MM.1S (cell line): ENCODE measurements around the gene RB1.

Experiments
- EZH2 ChIP-seq: fragments of 300-600 bp; sonication (generic); optimal IDR thresholded peaks from 2 replicates; pipeline ENCODE3; 2017; ENCODE audit warnings: low read depth, mild to moderate bottlenecking, antibody characterized with exemption, low read length, mixed read lengths
- EZH2phosphoT487 ChIP-seq: fragments of 300-600 bp; sonication (generic); IDR thresholded peaks from 2 replicates; pipeline ENCODE4 v1.6.1; 2018; ENCODE audit warnings: antibody characterized with exemption, low read length
- TF ChIP-seq, protein P1 (sequence below): fragments of 300-600 bp; sonication (generic); IDR thresholded peaks from 2 replicates; pipeline ENCODE4 v1.5.1; 2016; ENCODE audit warnings: antibody characterized with exemption, low read length, mixed read lengths

DNA sequence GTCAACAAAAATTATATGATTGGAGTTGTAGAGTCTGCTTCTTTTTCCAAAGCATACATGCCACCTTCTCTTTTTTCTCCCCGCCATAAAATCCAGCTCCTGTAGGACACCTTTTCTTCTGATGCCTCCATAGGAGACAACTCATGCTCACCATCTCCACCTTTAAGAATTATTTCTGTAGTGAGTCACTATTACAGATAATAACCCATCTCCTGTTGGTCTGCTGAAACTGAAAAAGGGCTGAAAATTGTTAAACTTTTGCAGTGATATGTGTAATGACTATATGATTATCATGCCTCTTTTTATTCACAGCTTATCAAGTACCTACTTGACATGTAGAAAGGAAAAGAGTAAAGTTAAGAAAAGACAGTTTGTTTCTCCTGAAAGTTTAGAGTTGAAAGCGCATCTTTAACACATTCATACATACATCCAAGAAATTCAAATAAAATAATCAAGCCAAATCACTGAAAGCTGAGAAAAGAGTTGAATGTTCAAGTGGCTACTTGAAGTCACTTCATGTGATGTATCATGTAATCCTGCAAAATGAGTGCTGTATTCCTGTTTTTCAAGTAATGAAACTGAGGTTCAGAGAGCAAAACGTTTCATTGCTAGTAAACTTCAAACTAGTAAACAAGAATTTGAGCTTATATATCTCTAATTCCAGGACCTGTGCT lies 144.9 kb downstream of the RB1 start:
- TF ChIP-seq, protein P1, sequence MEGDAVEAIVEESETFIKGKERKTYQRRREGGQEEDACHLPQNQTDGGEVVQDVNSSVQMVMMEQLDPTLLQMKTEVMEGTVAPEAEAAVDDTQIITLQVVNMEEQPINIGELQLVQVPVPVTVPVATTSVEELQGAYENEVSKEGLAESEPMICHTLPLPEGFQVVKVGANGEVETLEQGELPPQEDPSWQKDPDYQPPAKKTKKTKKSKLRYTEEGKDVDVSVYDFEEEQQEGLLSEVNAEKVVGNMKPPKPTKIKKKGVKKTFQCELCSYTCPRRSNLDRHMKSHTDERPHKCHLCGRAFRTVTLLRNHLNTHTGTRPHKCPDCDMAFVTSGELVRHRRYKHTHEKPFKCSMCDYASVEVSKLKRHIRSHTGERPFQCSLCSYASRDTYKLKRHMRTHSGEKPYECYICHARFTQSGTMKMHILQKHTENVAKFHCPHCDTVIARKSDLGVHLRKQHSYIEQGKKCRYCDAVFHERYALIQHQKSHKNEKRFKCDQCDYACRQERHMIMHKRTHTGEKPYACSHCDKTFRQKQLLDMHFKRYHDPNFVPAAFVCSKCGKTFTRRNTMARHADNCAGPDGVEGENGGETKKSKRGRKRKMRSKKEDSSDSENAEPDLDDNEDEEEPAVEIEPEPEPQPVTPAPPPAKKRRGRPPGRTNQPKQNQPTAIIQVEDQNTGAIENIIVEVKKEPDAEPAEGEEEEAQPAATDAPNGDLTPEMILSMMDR = no peak
- TF ChIP-seq EZH2 = no peak
- no peak for TF ChIP-seq EZH2phosphoT487
